Activated CD8-positive, alpha-beta memory T cell treated with anti-CD3 and anti-CD28 coated beads, Interleukin-2, amount 50 U/mL, for 48 hours (primary cell): ENCODE results near the gene ETV7.

Experiments used
- DNase-seq: peaks from one replicate; pipeline ENCODE4 v3.0.0-alpha.2; 2020

The ETV7 gene

DNA sequence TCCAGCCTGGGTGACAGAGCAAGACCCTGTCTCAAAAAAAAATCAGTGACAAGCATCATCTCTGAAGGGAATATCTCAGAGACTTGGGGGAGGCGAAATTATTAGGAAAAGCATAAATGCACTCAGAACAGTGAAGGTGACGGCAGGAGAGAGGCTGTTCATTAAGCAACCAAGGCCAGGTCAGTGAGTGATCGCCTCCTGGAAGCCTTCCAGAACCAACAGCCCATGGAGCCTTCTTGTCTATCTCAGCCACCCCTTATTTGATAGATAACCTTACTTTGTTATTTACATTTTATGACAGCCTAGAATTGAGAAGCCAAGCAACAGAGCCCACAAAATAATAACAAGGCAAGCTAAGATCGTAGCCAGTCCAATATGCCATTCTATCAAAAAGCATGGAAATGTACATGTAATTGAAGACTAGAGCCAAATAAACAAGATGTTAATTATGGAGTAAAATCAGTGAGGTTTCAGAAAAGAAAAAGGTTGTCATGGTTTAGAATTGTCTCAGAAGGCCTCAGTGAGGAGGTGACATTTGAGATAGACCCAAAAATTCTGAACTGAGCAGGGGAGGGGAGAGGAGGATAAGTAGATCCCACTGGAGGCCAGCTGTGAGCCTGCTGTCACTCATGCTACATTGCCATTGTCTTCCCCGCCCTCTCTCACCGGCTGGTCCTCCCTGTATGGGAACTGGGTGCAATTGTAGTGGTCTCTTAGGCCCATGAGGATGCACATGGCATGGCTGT is 68.6 kb downstream of the ETV7 start:
- no peak for DNase-seq

DNA sequence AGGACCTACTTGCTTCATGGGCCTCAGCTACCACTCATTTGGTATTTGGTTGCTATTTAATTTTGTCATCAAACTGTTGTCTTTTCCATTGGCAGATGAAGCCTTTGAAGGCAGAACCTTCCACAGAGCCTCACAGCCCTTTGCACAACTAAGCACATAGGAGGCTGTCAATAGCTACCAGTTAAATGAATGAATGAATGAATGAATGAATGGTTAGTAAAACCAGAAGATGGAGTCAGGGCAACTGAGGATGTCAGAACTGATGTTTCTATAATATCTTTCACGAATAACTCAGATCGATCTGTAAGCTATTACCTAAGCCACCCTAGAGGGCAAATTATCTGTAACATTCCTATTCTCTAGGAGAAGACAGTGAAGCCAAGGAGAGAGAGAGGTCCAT is 69.8 kb downstream of the ETV7 start:
- no peak for DNase-seq
